Right lung (tissue), 5 donors: ENCODE measurements around the gene SRF. TPM values are rescaled to one million over a fixed set of nuclear protein-coding genes. Genes with fewer than 3 reads are reported as not detected.

Source experiments
- DNase-seq, 2 donors: peaks; one replicate each; pipeline ENCODE4 v3.0.0-alpha.2; 2013
- polyA plus RNA-seq, 5 donors: library from polyadenylated mRNA; unstranded; fragments of 120-200 nt; gene quantifications; one replicate each; pipeline versions ENCODE4 v1.2.1 to v1.2.3, GENCODE V29; 2013; ENCODE audit warnings: inconsistent platforms in 1 of 5, low replicate concordance in 1 of 5; ENCODE audit not compliant: insufficient read length in 5 of 5, insufficient read depth in 1 of 5

The SRF gene
- polyA plus RNA-seq, 5 donors, result 20.5 to 31.5 (median 27.1) TPM

DNA sequence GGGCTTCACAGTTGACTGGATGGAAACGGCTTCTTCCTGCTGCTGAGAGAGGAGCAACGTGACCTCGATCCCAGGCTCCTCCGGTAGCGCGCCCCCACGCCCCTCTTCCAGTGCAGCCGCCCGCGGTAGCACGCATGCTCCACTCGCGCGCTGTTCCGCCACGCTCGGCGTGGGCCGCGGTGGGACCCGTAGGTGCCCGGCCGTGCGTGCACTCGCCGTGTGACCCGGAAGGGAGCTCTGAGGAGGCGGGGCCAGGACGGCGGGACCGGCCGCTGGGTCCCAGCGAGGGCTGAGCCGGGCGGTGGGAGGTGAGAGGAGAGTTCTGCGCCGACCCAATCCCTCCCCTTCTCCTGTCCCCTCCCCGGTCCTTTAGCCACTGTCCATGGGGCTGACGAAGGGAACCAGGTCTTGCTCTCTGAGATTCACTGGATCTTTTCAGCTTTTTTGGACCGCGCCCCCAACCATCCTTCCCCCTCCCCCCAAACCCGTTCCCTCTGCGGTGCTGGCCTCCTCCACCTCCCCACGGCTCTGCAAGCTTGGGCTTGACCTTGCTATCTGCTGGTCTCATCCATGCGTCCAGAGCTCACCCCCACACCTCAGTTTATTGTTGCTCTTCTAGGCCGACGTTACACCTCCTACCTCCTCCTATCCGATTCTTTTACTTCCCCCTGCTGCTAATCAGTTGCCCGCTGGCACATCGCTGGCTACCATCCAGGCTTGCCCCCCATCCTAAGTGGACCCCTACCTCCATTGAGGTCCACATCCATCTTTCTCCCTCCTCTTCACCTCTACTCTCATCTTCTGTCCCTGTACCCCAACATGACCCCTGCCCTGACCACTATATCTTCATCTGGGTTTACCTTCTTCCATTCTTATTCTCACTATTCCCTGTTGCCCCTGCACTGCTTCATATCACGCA, 11.1 kb downstream of the SRF start, which contains the start of gene CUL9:
TSS of gene CUL9 (plus strand) at position 255 of the 919 bp plus-strand sequence. CDS start 2,115 bp downstream, outside the sequence.
- DNase-seq, result peak; percentile 78 to 83

DNA sequence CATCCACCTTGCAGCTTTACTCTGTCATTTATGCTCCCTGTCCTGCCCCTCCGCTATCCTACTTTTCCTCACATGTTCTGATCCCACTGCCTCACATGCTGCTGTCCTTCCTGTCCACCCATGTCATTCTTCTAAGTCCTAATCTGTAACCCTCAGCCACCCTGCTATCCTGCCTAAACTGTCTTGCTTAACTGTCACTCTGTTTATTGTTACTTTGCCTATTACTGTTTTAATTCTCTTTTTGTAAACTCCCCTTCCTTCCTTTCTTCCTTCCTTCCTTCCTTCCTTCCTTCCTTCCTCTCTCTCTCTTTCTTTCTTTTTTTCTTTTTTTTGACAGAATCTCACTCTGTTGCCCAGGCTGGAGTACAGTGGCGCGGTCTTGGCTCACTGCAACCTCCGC, 12.4 kb downstream of the SRF start:
- DNase-seq, result no peak

DNA sequence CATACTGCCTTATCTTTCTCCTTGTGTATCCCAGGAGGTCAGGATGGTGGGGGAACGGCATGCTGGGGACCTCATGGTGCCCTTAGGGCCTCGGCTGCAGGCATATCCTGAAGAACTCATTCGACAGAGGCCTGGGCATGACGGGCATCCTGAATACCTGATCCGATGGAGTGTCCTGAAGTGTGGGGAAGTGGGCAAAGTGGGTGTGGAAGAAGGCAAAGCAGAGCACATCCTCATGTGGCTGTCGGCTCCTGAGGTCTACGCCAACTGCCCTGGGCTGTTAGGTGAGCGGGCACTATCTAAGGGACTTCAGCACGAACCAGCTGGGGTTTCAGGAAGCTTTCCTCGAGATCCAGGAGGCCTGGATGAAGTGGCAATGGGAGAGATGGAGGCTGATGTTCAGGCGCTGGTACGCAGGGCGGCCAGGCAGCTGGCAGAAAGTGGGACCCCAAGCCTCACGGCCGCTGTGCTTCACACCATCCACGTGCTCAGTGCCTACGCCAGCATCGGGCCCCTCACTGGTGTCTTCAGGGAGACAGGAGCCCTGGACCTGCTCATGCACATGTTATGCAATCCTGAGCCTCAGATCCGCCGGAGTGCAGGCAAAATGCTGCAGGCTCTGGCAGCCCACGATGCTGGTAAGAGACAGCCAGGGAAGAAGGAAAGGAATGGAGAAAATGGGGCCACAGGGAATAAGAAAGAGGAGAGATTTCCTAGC, 13.4 kb downstream of the SRF start:
- no peak for DNase-seq

DNA sequence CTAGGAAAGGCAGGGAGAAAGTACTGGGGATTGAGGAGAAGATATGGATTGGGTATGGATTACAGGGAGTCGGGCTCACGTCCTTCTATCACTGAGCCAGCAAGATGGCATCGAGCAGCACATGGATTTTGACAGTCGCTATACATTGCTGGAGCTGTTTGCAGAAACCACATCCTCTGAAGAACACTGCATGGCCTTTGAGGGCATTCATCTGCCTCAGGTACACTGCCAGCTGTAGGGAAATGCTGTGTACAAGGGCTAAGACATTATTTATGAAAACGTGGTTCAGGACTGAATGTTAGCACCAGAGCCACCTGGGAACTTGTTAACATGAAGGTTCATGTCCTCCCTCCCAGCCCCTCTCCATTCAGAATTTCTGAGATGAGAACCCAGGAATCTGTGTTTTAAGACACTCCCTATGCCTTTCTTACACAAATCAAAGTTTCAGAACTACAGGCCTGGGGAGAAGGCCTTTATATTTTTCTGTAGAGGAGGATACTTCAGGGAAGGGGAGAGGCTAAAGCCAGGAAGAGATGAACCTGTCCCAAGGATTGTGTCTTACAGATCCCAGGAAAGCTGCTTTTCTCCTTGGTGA, 14.4 kb downstream of the SRF start:
- DNase-seq, result no peak

DNA sequence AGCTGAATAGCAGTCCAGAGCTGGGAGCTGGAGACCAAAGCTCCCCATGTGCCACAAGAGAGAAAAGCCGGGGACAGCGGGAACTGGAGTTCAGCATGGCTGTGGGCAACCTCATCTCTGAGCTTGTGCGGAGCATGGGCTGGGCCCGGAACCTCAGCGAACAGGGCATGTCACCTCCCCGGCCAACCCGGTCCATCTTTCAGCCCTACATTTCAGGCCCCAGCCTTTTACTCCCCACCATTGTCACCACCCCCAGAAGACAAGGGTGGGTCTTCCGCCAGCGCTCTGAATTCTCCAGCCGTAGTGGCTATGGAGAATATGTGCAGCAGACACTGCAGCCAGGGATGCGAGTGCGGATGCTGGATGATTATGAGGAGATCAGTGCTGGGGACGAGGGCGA, 14.9 kb downstream of the SRF start:
- DNase-seq, result no peak

DNA sequence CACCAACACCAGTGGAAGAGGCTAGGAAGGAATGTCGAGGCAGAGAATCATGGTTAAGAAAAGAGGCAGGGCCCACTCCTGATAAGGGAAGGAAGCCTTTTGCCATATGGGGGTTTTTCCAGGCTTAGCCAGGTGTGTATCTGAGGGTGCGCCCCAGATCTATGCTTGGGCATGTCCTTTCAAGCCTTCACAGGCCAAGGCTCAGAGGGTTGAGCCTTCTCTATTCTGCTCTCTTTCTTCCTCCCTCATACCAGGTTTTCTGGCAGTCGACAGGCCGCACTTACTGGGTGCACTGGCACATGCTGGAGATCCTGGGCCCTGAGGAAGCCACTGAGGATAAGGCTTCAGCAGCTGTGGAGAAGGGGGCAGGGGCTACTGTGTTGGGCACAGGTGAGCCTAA, 15.6 kb downstream of the SRF start:
- DNase-seq, result no peak

DNA sequence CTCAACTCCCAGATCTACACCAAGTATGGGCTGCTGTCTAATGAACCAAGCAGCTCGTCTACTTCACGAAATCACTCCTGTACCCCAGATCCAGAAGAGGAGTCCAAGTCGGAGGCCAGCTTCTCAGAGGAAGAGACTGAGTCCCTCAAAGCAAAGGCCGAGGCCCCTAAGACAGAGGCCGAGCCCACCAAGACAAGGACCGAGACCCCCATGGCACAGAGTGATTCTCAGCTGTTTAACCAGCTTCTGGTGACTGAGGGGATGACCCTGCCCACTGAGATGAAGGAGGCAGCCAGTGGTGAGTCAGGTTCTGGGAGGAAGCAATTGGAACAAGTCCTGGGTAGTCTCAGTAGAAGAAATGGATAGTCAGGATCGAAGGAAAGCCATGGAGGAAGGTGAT, 16.8 kb downstream of the SRF start:
- no peak for DNase-seq

DNA sequence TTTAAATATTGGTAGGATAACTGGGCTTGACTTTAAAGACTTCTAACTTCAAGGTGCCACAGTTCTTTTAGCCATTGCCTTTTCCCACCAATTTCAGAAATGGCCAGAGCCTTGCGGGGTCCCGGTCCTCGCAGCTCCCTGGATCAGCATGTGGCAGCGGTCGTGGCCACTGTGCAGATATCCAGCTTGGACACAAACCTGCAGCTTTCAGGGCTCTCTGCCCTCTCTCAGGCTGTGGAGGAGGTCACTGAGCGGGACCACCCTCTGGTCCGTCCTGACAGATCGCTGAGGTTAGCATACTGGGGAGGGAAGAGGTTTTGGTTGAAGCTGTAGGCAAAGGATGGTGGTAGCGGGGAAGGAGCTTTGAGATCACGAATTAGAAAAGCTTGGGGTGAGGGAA, 17.4 kb downstream of the SRF start:
- no peak for DNase-seq

DNA sequence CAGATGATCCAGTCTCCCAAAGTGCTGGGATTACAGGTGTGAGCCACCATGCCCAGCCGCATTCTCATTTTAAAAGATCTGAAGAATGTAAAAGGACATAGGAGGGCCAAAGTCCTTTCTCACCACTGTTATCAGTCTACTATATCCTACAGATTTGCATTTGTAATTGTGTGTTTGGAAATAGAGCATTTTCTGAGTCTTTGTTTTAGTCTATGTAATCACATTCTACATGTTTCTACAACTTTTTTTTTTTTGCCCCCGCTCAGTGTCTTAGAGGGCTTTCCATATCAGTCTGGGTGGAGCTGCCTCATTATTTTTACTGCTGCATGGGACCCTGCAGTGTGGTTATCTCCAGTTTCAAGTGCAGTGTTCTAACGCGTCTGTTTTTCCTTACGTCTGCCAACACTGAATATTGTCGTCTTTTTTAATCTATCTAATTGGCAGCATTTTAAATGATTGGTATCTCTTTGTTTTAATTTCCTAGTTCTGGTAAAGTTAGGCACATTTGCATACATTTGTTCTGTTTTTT, 18.8 kb downstream of the SRF start:
- DNase-seq, result no peak

DNA sequence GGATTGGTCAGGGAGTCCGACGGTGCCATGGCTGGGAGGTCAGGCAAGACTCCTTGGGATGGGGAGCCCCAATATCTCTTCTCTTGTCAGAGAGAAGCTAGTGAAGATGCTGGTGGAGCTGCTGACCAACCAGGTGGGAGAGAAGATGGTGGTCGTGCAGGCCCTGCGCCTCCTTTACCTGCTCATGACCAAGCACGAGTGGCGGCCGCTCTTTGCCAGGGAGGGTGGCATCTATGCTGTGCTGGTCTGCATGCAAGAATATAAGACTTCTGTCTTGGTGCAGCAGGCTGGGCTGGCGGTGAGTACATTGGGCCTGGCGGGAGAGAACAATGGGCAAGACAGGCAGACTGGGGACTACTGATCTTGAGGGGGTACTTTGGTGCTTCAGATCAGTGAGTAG, 21.8 kb downstream of the SRF start:
- no peak for DNase-seq

DNA sequence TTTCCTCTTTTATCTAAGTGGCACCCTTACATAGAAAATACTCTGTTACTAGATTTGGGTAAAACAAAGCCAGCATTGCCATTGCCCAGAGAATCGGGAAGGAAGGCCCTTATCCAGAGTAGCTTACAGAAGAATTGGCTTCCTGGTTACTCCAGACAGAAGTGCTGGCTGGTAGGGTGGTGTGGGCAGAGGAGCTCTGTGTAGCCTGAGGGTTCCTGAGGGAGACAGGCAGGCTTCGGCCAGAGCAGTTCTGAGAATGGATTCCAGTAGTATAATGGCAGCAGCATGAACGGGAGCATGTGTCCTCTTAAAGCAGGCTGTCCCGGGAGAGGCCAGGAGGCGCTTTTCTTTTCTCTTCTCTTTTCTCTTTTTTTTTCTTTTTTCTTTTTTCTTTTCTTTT, 22.9 kb downstream of the SRF start:
- DNase-seq, result no peak

DNA sequence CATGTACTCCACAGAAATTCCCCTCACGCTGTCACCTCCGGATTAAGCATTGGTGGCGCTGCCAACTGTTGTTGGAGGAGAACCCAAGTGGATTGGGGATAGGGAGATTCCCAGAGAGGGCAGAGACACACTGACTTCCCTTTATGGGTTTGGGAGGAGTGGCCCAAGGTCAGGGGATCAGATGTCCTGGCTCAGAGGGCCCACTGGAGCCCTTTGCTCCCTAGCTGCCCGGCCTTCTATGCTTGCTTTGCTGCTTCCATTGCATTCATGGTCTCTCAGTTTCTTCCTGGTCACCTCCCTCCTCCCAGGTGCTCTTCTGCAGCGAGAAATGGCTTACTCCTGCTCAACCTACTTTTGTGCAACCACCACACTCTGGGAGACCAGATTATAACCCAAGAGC, 25.3 kb downstream of the SRF start:
- DNase-seq, result no peak

DNA sequence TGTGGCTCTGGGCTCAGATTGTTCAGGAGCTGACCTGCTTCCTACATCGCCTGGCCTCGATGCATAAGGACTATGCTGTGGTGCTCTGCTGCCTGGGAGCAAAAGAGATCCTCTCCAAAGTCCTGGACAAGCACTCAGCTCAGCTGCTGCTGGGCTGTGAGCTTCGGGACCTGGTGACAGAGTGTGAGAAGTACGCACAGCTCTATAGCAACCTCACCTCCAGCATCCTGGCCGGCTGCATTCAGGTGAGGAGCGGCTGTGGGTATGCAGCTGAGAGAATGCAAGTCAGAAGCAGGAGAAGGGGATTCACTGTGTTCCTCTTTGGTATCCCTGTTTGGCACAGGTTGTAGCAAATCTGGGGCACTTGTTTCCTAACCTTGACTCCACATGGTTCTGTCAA, 28.8 kb downstream of the SRF start:
- DNase-seq, result no peak

DNA sequence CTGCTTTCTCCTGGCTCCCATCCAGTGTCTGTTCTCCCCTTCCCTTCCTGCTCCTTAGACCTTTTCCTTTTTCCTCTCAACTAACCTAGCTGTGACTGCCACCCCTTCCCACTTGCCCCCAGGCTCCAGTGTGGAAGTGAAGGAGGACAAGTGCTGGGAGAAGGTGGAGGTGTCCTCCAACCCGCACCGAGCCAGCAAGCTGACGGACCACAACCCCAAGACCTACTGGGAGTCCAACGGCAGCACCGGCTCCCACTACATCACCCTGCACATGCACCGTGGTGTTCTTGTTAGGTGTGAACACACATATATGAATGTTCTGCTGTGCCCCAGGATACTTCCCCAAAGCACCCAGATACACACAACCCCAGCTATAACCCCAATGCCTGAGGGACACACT, 29.5 kb downstream of the SRF start:
- no peak for DNase-seq

DNA sequence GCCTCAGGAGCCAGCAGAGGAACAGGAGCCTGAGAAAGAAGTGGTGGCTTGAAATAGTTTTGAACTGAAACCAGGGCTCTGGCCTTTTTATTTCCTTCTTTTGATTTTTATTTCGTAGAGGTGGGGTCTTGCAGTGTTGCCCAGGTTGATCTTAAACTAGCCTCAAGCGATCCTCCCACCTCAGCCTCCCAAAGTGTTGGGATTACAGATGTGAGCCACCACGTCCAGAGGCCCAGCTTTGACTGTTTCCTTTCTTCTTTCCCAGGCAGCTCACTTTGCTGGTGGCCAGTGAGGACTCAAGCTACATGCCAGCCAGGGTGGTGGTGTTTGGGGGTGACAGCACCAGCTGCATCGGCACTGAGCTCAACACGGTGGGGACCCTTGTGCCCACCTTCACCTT, 31.4 kb downstream of the SRF start:
- DNase-seq, result no peak

DNA sequence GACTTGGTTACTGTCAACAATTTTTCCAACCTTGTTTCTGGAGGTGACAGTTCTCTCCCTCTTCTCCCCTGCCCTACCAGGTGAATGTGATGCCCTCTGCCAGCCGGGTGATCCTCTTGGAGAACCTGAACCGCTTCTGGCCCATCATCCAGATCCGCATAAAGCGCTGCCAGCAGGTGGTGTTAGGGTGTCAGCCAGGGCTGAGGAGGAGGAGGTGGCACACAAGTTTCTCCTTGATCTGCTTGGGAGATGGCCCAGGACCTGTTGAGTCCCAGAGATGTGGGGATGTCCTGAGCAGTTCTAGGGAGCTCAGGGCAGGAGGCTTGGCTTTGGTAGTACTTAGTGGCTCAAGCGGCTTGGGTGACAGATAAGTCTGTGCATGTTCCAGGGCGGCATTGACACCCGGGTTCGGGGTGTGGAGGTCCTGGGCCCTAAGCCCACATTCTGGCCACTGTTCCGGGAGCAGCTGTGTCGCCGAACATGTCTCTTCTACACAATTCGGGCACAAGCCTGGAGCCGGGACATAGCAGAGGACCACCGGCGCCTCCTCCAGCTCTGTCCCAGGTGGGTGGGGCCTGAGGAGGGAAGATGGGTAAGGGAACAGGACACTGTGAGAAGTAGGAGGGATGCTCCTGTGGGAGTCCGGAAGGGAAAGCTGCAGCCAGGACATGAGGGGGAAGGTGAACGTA, 32.1 kb downstream of the SRF start:
- no peak for DNase-seq

DNA sequence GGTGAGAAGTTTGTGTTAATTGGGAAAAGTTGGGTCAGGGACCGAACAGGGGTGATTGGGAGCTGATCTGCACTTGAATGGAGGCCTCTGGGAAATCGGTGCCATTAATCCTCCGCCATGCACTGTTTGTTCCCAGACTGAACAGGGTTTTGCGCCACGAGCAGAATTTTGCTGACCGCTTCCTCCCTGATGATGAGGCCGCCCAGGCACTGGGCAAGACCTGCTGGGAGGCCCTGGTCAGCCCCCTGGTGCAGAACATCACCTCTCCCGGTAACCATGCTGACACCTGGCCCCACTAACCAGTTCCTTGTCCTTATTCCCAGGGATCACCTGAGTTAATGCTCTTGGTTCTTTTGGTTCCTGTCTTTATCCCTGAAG, 32.6 kb downstream of the SRF start:
- no peak for DNase-seq

DNA sequence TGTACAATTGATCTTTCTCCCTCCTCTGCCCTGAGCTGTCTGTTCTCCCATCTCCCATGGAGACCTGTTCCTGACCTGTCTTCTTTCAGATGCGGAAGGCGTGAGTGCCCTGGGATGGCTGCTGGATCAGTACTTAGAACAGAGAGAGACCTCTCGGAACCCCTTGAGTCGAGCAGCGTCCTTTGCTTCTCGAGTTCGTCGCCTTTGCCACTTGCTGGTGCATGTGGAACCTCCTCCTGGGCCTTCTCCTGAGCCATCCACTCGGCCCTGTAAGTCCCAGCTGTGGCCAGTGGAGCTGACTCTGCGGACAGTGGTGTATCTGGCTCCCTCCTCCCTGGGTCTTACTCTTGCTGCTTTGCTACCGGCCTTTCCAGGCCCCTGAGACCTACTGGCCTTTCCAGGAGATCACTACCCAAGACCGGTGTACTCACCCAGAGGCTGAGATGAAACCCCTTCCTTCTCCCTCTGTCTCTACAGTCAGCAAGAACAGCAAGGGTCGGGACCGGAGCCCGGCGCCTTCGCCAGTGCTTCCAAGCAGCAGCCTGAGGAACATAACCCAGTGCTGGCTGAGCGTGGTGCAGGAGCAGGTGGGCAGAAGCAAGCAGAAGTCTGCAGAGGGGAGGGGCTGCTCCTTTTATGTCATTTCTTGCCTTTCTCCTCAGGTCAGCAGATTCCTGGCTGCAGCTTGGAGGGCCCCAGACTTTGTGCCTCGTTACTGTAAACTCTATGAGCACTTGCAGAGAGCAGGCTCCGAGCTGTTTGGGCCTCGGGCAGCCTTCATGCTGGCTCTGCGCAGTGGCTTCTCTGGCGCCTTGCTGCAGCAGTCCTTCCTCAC, 33.4 kb downstream of the SRF start:
- DNase-seq, result no peak

DNA sequence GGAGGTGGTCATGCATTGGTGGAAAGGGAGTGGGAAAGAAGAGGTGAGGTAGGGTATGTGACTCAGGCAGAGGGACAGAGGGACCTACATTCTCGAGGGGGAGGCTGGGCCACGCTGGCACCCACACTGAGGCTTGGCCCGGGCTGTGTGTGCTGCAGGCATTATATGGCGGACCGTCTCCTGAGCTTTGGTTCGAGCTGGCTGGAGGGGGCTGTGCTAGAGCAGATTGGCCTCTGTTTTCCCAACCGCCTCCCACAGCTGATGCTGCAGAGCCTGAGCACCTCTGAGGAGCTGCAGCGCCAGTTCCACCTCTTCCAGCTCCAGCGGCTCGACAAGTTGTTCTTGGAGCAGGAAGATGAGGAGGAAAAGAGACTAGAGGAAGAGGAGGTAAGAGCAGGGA, 34.8 kb downstream of the SRF start:
- no peak for DNase-seq

DNA sequence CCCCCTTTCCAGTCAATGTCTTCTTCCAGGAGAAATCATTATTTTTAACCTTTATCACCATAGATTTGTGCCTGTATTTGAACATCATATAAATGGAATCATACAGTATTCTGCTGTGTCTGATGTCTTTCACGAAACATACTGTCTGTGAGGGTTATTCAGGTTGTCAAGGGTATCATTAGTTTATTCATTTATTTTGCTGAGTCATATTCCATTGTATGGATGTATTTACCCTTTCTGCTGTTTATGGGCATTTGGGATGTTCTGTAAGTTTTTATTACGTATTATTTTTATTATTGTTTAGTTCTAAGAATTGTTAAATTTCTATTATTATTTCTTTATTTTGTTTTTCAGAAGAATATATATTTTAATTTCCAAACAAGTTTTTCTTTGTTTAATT, 36.2 kb downstream of the SRF start:
- no peak for DNase-seq

DNA sequence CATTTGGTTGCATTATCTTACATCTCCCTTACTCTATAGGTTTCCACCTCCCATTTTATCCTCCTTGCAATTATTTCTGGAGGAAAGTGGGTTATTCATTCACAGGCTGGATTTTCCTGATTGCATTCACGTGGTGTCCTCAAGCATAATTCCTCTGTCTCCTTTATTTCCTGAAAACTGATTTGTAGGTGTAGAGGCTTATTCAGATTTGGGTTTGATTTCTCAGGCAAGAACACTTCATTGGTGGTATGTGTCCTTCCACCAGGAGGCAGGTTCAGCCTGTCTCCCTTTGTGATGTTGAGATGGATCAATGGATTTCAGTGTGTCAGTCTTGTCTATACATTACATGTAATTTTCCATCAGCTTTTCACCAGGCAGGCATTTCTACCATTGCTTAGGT, 40.9 kb downstream of the SRF start:
- DNase-seq, result no peak
